Heart right ventricle (tissue), 16 donors: ENCODE measurements around the gene ATP2B2. TPM values are rescaled to one million over a fixed set of nuclear protein-coding genes. Genes with fewer than 3 reads are reported as not detected.

Source experiments
- ATAC-seq, 8 donors: fragments of 200-7000 bp; cut with Tn5 transposase; one replicate each; pipeline ENCODE4 v1.9.1; 2020; ENCODE audit warnings: mild to moderate bottlenecking in 8 of 8, moderate library complexity in 8 of 8, moderate number of reproducible peaks in 1 of 8
- DNase-seq, 2 donors: peaks; one replicate each; pipeline ENCODE4 v3.0.0-alpha.2; 2020
- H3K27ac ChIP-seq, 10 donors: fragments of 200-600 bp; sonication (generic) in 2 of 10; one replicate each; pipeline versions ENCODE4 v1.5.0 to v1.8.0; 2020 to 2022; ENCODE audit warnings: mild to moderate bottlenecking in 3 of 10
- H3K27me3 ChIP-seq, 7 donors: fragments of 200-600 bp; one replicate each; pipeline ENCODE4 v1.8.0; 2021 to 2022; ENCODE audit warnings: mild to moderate bottlenecking in 2 of 7
- H3K36me3 ChIP-seq, 9 donors: fragments of 200-600 bp; sonication (generic) in 1 of 9; one replicate each; pipeline versions ENCODE4 v1.5.0 to v1.8.0; 2020 to 2022; ENCODE audit warnings: mild to moderate bottlenecking in 2 of 9
- H3K4me1 ChIP-seq, 9 donors: fragments of 200-600 bp; sonication (generic) in 1 of 9; one replicate each; pipeline versions ENCODE4 v1.5.0 to v1.8.0; 2020 to 2022; ENCODE audit warnings: mild to moderate bottlenecking in 4 of 9
- H3K4me3 ChIP-seq, 10 donors: fragments of 200-600 bp; sonication (generic) in 2 of 10; one replicate each; pipeline versions ENCODE4 v1.5.0 to v1.8.0; 2020 to 2022; ENCODE audit warnings: mild to moderate bottlenecking in 7 of 10, moderate library complexity in 2 of 10
- H3K9me3 ChIP-seq, 11 donors: fragments of 200-600 bp in 10 of 11; sonication (generic) in 2 of 11; one replicate each; pipeline versions ENCODE4 v1.5.0 to v1.8.0; 2013 to 2022; ENCODE audit warnings: mild to moderate bottlenecking in 2 of 11, control low read depth in 1 of 11, moderate library complexity in 1 of 11
- CTCF ChIP-seq, 9 donors: fragments of 200-600 bp; sonication (generic) in 2 of 9; IDR thresholded peaks; one replicate each; pipeline versions ENCODE4 v1.5.0 to v1.8.0; 2021 to 2022; ENCODE audit warnings: antibody characterized with exemption in 9 of 9, mild to moderate bottlenecking in 5 of 9, moderate library complexity in 1 of 9
- WGBS, 2 donors: extraction: QIAGEN DNeasy Blood & Tissue Kit; methylation state at CpG; one replicate each; pipeline ENCODE4 v1.1.7; 2013; ENCODE audit warnings: inconsistent platforms in 1 of 2; 5-methylcytosine and 5-hydroxymethylcytosine counted together
- intact Hi-C, 10 donors: fragments of 100-400 bp; cut with DNase I; formaldehyde crosslinking; loops; one replicate each; pipeline versions ENCODE4 v1.11.1 to v1.14.2; 2022
- polyA plus RNA-seq, 2 donors: library from polyadenylated mRNA; stranded (reverse); fragments of 200-250 nt; gene quantifications; one replicate each; pipeline ENCODE4 v1.2.3, GENCODE V29; 2013
- total RNA-seq, 10 donors: library from RNA; stranded (reverse); fragmentation: NEBNext Ultra II Directional in 3 of 10; extraction: Animal tissue kit (Norgen Biotek cat#: 25700) in 3 of 10; gene quantifications; one replicate each; pipeline versions ENCODE4 v1.2.1 to v1.2.4, GENCODE V29; 2021 to 2023
- donor health status: Arrhythmogenic right ventricular cardiomyopathy.
- donor health status: ischemic (EF 13 %, LVEDD 7.1; RV severe dilation, severe dysfunction).
- donor health status: healthy with polysubstance abuse.
- donor health status: DM: no; HTN: yes; CAD: no.
- donor health status: DM: no; HTN: no; CAD: no.
- donor health status: ischemic (EF 25% LVEDD 6.9; RV normal size, moderate dysfunction).
- donor health status: ischemic (EF 25% LVEDD 5.7; RV mildly dilated, moderate dysfunction).
- donor health status: healthy.
- donor health status: DM: yes; HTN: yes; CAD: no.
- donor health status: Ischemic cardiomyopathy.
- donor health status: ischemic (EF 35%, LVEDD 5.7; RV mildly dilated, moderate dysfunction).
- donor health status: nonischemic (EF 11% LVEDD 7.7; RV severe dilation, severe dysfunction).
- donor health status: DM: yes; HTN: yes; CAD: no.
- donor health status: PGD.
- donor health status: ischemic (EF 29% LVEDD 5.4; RV normal size, mild dysfunction).
- donor health status: nonischemic (EF 23%, LVEDD 6.1; RV moderate dilation, normal function).

Gene ATP2B2
- total and polyA plus RNA-seq, 12 donors = under 0.01 to 0.30 (median 0.11) TPM; not detected in 4

GRCh38 chr3:10352146-10352911, 153.1 kb downstream of the ATP2B2 start:
- Histone ChIP-seq H3K4me1 (peaks cover 0 to 22% (median 9%) of the 10 kb centered on the region in 9 donors), H3K27me3 (peaks cover 0 to 13% (median 0%) of the 10 kb centered on the region in 7 donors), H3K36me3 (no peaks in the 10 kb centered on the region), H3K9me3 (no peaks in the 10 kb centered on the region), H3K27ac (no peak overlapping the region), H3K4me3 (no peak overlapping the region)
- DNase-seq (no peak), ATAC-seq (no peak)
- no peak for TF ChIP-seq CTCF (IDR thresholded peaks at IDR 0.05)
- intact Hi-C loops = no loop called here
- 78 to 84% methylated on average over 14 of the region's 14 CpGs for WGBS, 2 donors

GRCh38 chr3:10351013-10351735, 154.2 kb downstream of the ATP2B2 start:
- no peak for ATAC-seq

GRCh38 chr3:10350324-10350985, 154.9 kb downstream of the ATP2B2 start:
- no peak for DNase-seq
- 90 to 94% methylated on average over 22 of the region's 22 CpGs for WGBS, 2 donors

More at GRCh38 chr3:10351013-10351735, 154.2 kb downstream of the ATP2B2 start:
- no peak for DNase-seq
- Histone ChIP-seq H3K27me3 (peaks cover 0 to 13% (median 0%) of the 10 kb centered on the region in 7 donors), H3K27ac (no peak overlapping the region), H3K9me3 (no peaks in the 10 kb centered on the region), H3K36me3 (no peaks in the 10 kb centered on the region), H3K4me3 (no peak overlapping the region), H3K4me1 (peaks cover 0 to 18% (median 9%) of the 10 kb centered on the region in 9 donors)
- intact Hi-C loops = no loop called here
- 61 to 72% methylated on average over 13 of the region's 13 CpGs for WGBS, 2 donors
- no peak for TF ChIP-seq CTCF (IDR thresholded peaks at IDR 0.05)

More at GRCh38 chr3:10350324-10350985, 154.9 kb downstream of the ATP2B2 start:
- intact Hi-C loops = no loop called here
- peaks cover 0 to 18% (median 9%) of the 10 kb centered on the region in 9 donors for H3K4me1 ChIP-seq
- ATAC-seq = no peak
- H3K36me3 ChIP-seq = no peaks in the 10 kb centered on the region
- no peak overlapping the region for H3K27ac ChIP-seq
- H3K9me3 ChIP-seq = no peaks in the 10 kb centered on the region
- no peak for TF ChIP-seq CTCF (IDR thresholded peaks at IDR 0.05)
- H3K4me3 ChIP-seq = no peak overlapping the region
- H3K27me3 ChIP-seq = peaks cover 0 to 13% (median 0%) of the 10 kb centered on the region in 7 donors
